Measurements from ENCODE around the gene GYPA.
"Not testable (repeated sequence)": the region's sequence is repeated elsewhere in the genome, so short reads cannot be mapped to it uniquely, and the experiment has no call there.

- TF ChIP-seq TCF3 (IDR thresholded peaks at IDR 0.05; ENCODE audit: borderline replicate concordance, insufficient read depth, low read depth, low read length); GABPA (IDR thresholded peaks at IDR 0.05; ENCODE audit: low read depth); SP1 (IDR thresholded peaks at IDR 0.05; ENCODE audit: low read depth, low read length); POLR2AphosphoS2 (IDR thresholded peaks at IDR 0.05; ENCODE audit: low read depth, low read length); CTCF (IDR thresholded peaks at IDR 0.05 in 2 of 3, conservative IDR thresholded peaks at IDR 0.05 in 1 of 3; ENCODE audit: control insufficient read depth in 2 of 3, extremely low read depth in 1 of 3, insufficient read depth in 1 of 3, low read depth in 3 of 3, low read length in 3 of 3); MXI1 (IDR thresholded peaks at IDR 0.05; ENCODE audit: low read depth, low read length); HCFC1 (IDR thresholded peaks at IDR 0.05; ENCODE audit: low read length); RAD21 (IDR thresholded peaks at IDR 0.05; ENCODE audit: insufficient read depth, low read depth, low read length): not testable (repeated sequence)
- TF ChIP-seq, protein P1, sequence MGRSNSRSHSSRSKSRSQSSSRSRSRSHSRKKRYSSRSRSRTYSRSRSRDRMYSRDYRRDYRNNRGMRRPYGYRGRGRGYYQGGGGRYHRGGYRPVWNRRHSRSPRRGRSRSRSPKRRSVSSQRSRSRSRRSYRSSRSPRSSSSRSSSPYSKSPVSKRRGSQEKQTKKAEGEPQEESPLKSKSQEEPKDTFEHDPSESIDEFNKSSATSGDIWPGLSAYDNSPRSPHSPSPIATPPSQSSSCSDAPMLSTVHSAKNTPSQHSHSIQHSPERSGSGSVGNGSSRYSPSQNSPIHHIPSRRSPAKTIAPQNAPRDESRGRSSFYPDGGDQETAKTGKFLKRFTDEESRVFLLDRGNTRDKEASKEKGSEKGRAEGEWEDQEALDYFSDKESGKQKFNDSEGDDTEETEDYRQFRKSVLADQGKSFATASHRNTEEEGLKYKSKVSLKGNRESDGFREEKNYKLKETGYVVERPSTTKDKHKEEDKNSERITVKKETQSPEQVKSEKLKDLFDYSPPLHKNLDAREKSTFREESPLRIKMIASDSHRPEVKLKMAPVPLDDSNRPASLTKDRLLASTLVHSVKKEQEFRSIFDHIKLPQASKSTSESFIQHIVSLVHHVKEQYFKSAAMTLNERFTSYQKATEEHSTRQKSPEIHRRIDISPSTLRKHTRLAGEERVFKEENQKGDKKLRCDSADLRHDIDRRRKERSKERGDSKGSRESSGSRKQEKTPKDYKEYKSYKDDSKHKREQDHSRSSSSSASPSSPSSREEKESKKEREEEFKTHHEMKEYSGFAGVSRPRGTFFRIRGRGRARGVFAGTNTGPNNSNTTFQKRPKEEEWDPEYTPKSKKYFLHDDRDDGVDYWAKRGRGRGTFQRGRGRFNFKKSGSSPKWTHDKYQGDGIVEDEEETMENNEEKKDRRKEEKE (IDR thresholded peaks at IDR 0.05), result not testable (repeated sequence)
- TF ChIP-seq, protein P2, sequence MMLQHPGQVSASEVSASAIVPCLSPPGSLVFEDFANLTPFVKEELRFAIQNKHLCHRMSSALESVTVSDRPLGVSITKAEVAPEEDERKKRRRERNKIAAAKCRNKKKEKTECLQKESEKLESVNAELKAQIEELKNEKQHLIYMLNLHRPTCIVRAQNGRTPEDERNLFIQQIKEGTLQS (IDR thresholded peaks at IDR 0.05; ENCODE audit: borderline replicate concordance, extremely low read depth, low read depth, low read length), result not testable (repeated sequence)
Measured at GRCh38 chr4:144093995-144094394, 46.5 kb downstream of the GYPA start.
